Urinary bladder (tissue), 4 donors: ENCODE measurements around the gene FSTL4. TPM values are rescaled to one million over a fixed set of nuclear protein-coding genes. Genes with fewer than 3 reads are reported as not detected.
"Not testable (repeated sequence)": the region's sequence is repeated elsewhere in the genome, so short reads cannot be mapped to it uniquely, and the experiment has no call there.

Source experiments
- DNase-seq: peaks from one replicate; pipeline ENCODE4 v3.0.0-alpha.2; 2015; ENCODE audit errors: extremely low spot score
- H3K27ac ChIP-seq: one replicate; pipeline ENCODE4 v1.5.1; 2013; ENCODE audit warnings: low read depth, mild to moderate bottlenecking, moderate library complexity
- H3K36me3 ChIP-seq: one replicate; pipeline ENCODE4 v1.6.1; 2013; ENCODE audit warnings: mild to moderate bottlenecking, moderate library complexity; ENCODE audit not compliant: insufficient read depth
- H3K4me1 ChIP-seq: one replicate; pipeline ENCODE4 v1.6.1; 2013; ENCODE audit warnings: mild to moderate bottlenecking, moderate library complexity; ENCODE audit not compliant: insufficient read depth
- H3K4me3 ChIP-seq: one replicate; pipeline ENCODE4 v1.5.1; 2013; ENCODE audit warnings: low read depth, low read length
- WGBS: extraction: QIAGEN DNeasy Blood & Tissue Kit; methylation state at CpG from one replicate; pipeline ENCODE4 v1.1.7; 2013; 5-methylcytosine and 5-hydroxymethylcytosine counted together
- polyA plus RNA-seq: library from polyadenylated mRNA; stranded (reverse); fragments of 200-250 nt; gene quantifications from one replicate; pipeline ENCODE4 v1.2.3, GENCODE V29; 2013
- total RNA-seq: library from RNA; depleted of rRNA; stranded (reverse); fragments of >200 nt; gene quantifications from one replicate; pipeline ENCODE4 v1.2.3, GENCODE V29; 2014
- donor health status: healthy with polysubstance abuse.
- donor health status: healthy.

Gene FSTL4
- total and polyA plus RNA-seq, 2 donors, result 4.0 to 7.5 TPM

- no peaks in the 10 kb centered on the region for H3K36me3 ChIP-seq
- H3K4me3 ChIP-seq, result no peak overlapping the region
- WGBS, result 84% methylated on average over 9 of the region's 9 CpGs
- H3K4me1 ChIP-seq, result peaks cover 2% of the 10 kb centered on the region
- H3K27ac ChIP-seq, result no peak overlapping the region
- DNase-seq, result no peak
Measured at GRCh38 chr5:133454442-133454841, 157.9 kb downstream of the FSTL4 start.

DNA sequence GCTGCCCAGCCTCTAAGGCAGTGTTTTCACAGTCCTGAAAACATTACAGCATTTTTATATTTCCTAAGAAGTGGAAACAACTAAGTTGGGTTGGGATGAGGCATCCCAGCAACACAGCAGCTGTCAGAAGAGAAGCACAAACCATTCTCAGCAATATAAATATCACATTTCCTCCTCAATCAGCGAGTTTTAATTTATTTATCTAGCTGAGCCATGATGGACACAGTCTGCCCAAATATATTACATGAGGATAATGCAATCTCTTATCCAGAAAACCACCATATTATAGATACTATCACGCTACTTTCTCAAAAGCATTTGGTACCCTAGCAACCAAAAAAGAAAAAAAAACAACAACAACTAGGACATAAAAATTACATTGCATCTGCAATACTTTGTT is 158.5 kb downstream of the FSTL4 start:
- DNase-seq, result peak; percentile 50
- H3K36me3 ChIP-seq, result no peaks in the 10 kb centered on the region
- WGBS, result 34% methylated on average over 2 of the region's 2 CpGs
- no peak overlapping the region for H3K4me3 ChIP-seq
- no peak overlapping the region for H3K27ac ChIP-seq
- H3K4me1 ChIP-seq, result peaks cover 2% of the 10 kb centered on the region

- no peak for DNase-seq
- Histone ChIP-seq H3K4me3 (no peak overlapping the region), H3K27ac (no peak overlapping the region), H3K4me1 (peaks cover 2% of the 10 kb centered on the region), H3K36me3 (no peaks in the 10 kb centered on the region)
- WGBS, result 82% methylated on average over 4 of the region's 4 CpGs
Measured at GRCh38 chr5:133453084-133453780, 159.1 kb downstream of the FSTL4 start.

DNA sequence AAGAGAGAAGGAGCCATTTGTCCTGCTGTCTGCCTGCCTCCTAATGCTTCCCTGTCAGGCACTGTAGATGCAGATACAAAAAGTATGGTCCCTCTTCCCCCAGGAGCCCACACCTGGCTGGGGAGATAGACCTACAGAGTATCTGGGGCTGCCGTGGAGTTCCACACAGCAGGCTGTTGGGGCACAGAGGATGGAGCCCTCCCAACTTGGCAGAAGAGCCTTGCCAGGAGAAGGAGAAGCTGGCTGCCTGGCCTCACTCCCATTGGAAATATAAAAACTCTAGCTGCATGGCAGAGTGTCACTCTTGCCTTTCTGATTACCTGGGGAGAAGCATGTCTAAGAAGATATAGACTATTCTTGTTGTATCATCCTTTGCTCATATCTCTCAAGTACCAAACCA is 160.4 kb downstream of the FSTL4 start:
- Histone ChIP-seq H3K4me1 (peaks cover 2% of the 10 kb centered on the region), H3K4me3 (no peak overlapping the region), H3K27ac (no peak overlapping the region), H3K36me3 (no peaks in the 10 kb centered on the region)
- DNase-seq, result no peak
- 71% methylated on average over 1 of the region's 1 CpG for WGBS

DNA sequence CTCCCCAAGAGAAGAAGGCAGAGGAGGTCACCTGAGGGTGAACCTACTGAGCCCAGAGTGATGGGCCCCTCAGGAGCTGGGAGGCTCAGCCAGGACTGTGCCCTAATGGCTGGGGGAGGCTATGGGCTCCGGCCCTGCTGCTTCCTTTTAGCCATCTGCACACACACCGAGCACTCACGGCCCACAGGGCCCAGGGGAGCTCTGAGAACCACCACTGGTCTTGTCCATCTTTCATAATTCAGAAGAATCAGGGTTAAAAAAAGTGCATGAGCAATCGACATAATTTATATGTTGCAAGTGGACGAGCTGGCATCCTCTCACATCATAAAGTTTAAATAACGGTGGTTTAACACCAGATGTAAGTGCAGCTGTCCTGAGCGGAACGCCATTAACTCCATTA is 162.1 kb downstream of the FSTL4 start:
- Histone ChIP-seq H3K4me3 (no peak overlapping the region), H3K4me1 (no peaks in the 10 kb centered on the region), H3K36me3 (no peaks in the 10 kb centered on the region), H3K27ac (no peak overlapping the region)
- WGBS, result 68% methylated on average over 8 of the region's 8 CpGs
- no peak for DNase-seq

DNA sequence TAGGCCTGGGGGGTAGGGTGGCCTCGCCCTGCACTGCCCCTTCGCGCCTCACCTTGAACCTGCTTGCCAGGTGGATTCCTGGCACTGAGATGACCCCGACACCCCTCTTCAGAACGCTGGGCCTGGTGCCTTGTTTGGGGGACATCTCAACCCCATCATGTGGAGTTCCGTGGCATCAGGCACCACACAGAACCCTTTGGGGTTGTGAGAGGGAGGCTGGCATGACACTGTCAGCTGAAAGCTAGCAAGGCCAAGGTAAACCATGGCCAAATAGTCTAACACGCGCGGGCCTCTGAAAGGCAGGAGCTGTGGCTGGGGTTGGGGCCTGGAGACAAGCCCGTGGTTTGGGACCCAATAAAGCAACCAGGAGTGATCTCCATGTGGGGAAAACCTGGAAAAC is 163.2 kb downstream of the FSTL4 start:
- Histone ChIP-seq H3K27ac (no peak overlapping the region), H3K36me3 (no peaks in the 10 kb centered on the region), H3K4me1 (no peaks in the 10 kb centered on the region), H3K4me3 (no peak overlapping the region)
- DNase-seq, result no peak
- WGBS, result 95% methylated on average over 10 of the region's 10 CpGs

GRCh38 chr5:133446440-133446839 is 165.9 kb downstream of the FSTL4 start:
- WGBS, result 90% methylated on average over 9 of the region's 9 CpGs
- Histone ChIP-seq H3K4me3 (no peak overlapping the region), H3K4me1 (no peaks in the 10 kb centered on the region)

DNA sequence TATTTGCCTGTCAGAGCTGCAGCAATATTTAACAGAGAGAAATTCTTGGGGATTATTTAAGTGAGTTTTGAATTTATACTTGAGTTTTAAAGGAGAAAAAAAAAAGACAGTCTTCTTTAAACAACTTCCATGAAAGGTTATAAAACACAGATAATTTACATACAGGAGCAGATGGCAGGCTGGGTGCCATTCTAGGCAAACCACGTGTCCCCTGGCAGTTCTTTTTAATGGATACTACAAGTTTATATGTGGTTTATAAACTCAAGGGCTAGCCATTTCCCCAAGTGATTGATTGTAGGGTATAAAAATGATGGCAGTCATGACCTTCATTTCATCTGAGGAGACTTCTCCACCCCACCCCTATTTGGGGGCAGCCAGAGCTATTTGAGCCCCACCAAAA is 166.6 kb downstream of the FSTL4 start:
- 26% methylated on average over 1 of the region's 1 CpG for WGBS
- Histone ChIP-seq H3K27ac (no peak overlapping the region), H3K4me3 (no peak overlapping the region), H3K4me1 (no peaks in the 10 kb centered on the region), H3K36me3 (no peaks in the 10 kb centered on the region)
- DNase-seq, result no peak

More at GRCh38 chr5:133446440-133446839, 165.9 kb downstream of the FSTL4 start:
- no peak overlapping the region for H3K27ac ChIP-seq
- no peaks in the 10 kb centered on the region for H3K36me3 ChIP-seq
- DNase-seq, result no peak

DNA sequence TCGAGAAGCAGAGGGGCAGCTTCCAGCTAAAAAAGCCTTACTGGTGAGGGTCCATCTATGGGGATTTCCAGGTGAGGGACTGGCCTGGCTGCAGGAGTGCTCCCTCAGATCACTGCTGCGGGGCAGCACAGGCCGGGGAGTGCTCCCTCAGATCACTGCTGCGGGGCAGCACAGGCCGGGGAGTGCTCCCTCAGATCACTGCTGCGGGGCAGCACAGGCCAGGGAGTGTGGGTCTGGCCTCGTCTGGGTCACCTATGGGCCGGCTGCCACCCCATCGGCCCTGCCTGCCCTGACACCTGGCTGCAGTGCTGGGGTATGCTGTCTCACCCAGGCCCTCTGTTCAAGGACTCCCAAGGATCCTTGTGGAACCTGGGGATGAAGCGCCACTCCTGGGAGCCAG is 167.1 kb downstream of the FSTL4 start:
- H3K36me3 ChIP-seq, H3K4me3 ChIP-seq, H3K4me1 ChIP-seq, H3K27ac ChIP-seq, DNase-seq: not testable (repeated sequence)
- 80% methylated on average over 10 of the region's 10 CpGs for WGBS

DNA sequence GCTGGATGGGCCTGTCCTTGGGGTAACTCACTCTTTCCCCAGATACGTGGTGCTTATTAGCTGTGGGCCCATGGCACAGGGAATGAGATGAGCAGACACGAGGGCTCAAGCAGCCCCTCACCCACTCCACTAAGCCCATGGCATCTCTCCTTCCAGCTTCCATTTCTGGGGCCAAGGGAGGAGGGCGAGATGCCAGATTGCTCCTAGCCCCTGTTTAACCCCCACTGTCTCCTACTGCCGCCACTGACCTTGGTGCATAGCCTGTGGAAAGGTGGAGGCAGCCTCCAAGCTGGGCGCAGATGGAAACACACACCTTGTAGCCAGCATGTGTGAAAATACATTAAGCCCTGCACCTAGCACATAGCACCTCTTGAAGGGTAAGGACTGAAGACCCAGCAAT is 167.6 kb downstream of the FSTL4 start:
- no peaks in the 10 kb centered on the region for H3K4me1 ChIP-seq
- DNase-seq, result no peak
- H3K36me3 ChIP-seq, result no peaks in the 10 kb centered on the region
- H3K27ac ChIP-seq, result no peak overlapping the region
- no peak overlapping the region for H3K4me3 ChIP-seq
- 87% methylated on average over 5 of the region's 5 CpGs for WGBS

GRCh38 chr5:133441166-133441815 is 171.1 kb downstream of the FSTL4 start:
- no peaks in the 10 kb centered on the region for H3K36me3 ChIP-seq
- WGBS, result 84% methylated on average over 7 of the region's 7 CpGs
- H3K4me1 ChIP-seq, result no peaks in the 10 kb centered on the region
- no peak for DNase-seq
- H3K27ac ChIP-seq, result no peak overlapping the region
- H3K4me3 ChIP-seq, result no peak overlapping the region

DNA sequence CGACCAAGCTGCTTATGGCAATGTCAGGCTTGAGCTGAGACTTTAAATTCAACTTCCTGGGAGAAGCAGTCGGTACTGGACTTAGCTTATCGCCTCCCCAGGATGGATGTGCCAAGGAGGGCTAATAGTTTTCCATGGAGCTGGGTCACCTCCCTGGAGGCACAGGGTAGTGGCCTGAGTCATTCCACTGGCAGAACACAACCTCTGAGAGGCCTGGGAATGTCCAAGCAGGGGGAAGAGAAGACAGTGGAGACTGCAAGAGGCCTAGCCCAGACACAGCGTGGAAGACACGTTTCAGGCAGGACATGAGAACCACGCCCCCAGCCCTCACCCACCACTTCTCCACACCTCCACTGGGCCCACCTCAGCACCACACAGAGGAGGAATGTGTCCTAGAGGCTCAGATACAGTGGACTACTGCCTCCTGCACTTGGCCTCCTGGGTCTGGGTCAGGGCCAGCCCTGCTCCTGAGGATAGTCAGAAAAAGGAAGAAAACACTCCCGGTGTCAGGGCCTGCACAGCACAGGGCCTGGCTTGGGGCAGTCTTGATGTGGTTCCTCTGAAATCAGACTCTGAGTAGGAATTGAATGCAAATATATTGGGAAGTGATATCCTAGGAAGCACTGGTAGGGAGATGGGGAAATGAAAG is 171.8 kb downstream of the FSTL4 start:
- no peak overlapping the region for H3K4me3 ChIP-seq
- H3K27ac ChIP-seq, result no peak overlapping the region
- DNase-seq, result no peak
- H3K4me1 ChIP-seq, result no peaks in the 10 kb centered on the region
- no peaks in the 10 kb centered on the region for H3K36me3 ChIP-seq
- WGBS, result 63% methylated on average over 7 of the region's 7 CpGs

GRCh38 chr5:133439859-133440258 is 172.5 kb downstream of the FSTL4 start:
- no peaks in the 10 kb centered on the region for H3K4me1 ChIP-seq
- no peak overlapping the region for H3K4me3 ChIP-seq
- no peaks in the 10 kb centered on the region for H3K36me3 ChIP-seq
- peak overlapping the region; percentile 45 for H3K27ac ChIP-seq
- 83% methylated on average over 8 of the region's 8 CpGs for WGBS
- DNase-seq, result no peak

DNA sequence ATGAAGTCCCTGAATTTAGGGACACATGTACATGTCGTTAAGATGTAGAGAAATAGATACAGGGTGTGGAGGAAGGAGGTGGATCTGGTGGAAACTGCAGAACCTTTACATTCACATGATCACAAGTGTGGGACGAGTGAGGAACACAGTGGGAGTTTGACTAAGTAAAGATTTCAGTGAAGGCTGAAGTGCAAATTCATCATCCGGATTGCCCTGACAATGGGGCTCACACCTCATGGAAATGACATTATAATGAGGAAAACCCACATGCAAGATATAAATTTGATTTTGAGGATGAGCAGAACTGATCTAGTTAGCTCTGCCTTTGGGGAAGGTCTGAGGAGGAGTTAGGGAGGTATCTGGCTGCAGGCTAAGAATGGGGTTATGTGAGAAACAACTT is 173.9 kb downstream of the FSTL4 start:
- Histone ChIP-seq H3K36me3 (no peaks in the 10 kb centered on the region), H3K4me3 (no peak overlapping the region), H3K4me1 (peaks cover 2% of the 10 kb centered on the region), H3K27ac (no peak overlapping the region)
- WGBS, result 91% methylated on average over 3 of the region's 3 CpGs
- DNase-seq, result no peak
